Type B pancreatic cell (in vitro differentiated cells): ENCODE results near the gene SIX5. TPM values are rescaled to one million over a fixed set of nuclear protein-coding genes. Genes with fewer than 3 reads are reported as not detected.

Experiments used
- DNase-seq: peaks from one replicate; pipeline ENCODE4 v3.0.0; 2021; ENCODE audit warnings: mixed read lengths; ENCODE audit not compliant: unreplicated experiment; ENCODE audit errors: extremely low spot score
- H3K27ac Mint-ChIP-seq: 2 replicates; pipeline ENCODE4 v1.8.0; 2021; ENCODE audit warnings: mild to moderate bottlenecking, mixed read lengths
- H3K27me3 Mint-ChIP-seq: 2 replicates; pipeline ENCODE4 v1.8.0; 2021; ENCODE audit warnings: mixed read lengths
- H3K36me3 Mint-ChIP-seq: 2 replicates; pipeline ENCODE4 v1.8.0; 2021; ENCODE audit warnings: mixed read lengths
- H3K4me1 Mint-ChIP-seq: one replicate; pipeline ENCODE4 v1.8.0; 2021; ENCODE audit warnings: mixed read lengths; ENCODE audit not compliant: unreplicated experiment
- H3K4me3 Mint-ChIP-seq: 2 replicates; pipeline ENCODE4 v1.8.0; 2021; ENCODE audit warnings: mild to moderate bottlenecking, mixed read lengths
- H3K9me3 Mint-ChIP-seq: 2 replicates; pipeline ENCODE4 v1.8.0; 2021; ENCODE audit warnings: mixed read lengths
- total RNA-seq: library from RNA; stranded (reverse); gene quantifications from 2 replicates; pipeline ENCODE4 v1.2.1, GENCODE V29; 2021; ENCODE audit warnings: low replicate concordance
- TF ChIP-seq, protein P1 (sequence below): fragments of 200-600 bp; sonication (generic); conservative IDR thresholded peaks from 2 replicates; pipeline ENCODE4 v1.5.0; 2021; ENCODE audit warnings: antibody characterized with exemption, mild to moderate bottlenecking

Gene SIX5
- total RNA-seq, 1 donor from 2014 or later = 38.0 TPM

DNA sequence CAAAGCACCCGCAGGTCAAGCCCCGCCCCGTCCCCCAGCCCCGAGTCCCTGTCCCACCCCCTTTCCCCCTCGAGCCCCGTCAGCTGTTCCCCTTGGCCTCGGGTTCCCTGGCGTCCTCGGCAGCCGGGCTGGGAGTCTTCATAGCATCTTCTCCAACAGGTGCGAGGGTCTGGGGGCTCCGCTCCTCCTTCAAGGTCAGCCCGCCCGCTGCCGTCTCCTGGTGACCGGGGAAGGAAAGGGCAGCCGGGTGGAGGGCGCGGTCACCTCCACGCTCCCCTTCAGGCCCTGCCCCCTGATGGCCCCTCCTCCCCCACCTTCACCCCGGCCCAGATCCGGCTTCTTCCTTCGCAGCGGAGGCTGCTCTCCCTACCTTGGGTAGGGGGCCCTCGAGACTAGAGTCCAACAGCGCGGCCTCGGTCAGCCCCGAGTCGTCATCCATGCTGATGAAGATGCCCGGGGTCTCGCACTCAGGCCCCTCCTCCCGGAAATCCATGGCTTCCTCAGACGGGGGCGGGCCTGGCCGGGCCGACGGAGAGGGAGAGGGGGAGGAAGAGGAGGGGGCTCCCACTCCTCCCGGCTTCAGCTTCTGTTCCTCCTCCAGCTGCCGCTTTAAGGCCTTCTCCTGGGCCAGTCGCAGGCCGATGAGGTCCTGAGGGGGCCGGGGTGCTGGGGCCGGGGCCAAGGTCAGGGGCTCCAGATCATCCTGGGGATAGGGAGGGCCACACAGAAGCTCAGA lies 46.6 kb upstream of the SIX5 start:
- Mint-ChIP-seq H3K4me1 (no peaks in the 10 kb centered on the region), H3K27me3 (no peaks in the 10 kb centered on the region), H3K27ac (no peak overlapping the region), H3K9me3 (no peaks in the 10 kb centered on the region), H3K4me3 (peak overlapping the region; percentile 89), H3K36me3 (no peaks in the 10 kb centered on the region)
- TF ChIP-seq, protein P1, sequence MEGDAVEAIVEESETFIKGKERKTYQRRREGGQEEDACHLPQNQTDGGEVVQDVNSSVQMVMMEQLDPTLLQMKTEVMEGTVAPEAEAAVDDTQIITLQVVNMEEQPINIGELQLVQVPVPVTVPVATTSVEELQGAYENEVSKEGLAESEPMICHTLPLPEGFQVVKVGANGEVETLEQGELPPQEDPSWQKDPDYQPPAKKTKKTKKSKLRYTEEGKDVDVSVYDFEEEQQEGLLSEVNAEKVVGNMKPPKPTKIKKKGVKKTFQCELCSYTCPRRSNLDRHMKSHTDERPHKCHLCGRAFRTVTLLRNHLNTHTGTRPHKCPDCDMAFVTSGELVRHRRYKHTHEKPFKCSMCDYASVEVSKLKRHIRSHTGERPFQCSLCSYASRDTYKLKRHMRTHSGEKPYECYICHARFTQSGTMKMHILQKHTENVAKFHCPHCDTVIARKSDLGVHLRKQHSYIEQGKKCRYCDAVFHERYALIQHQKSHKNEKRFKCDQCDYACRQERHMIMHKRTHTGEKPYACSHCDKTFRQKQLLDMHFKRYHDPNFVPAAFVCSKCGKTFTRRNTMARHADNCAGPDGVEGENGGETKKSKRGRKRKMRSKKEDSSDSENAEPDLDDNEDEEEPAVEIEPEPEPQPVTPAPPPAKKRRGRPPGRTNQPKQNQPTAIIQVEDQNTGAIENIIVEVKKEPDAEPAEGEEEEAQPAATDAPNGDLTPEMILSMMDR = no peak
- no peak for DNase-seq

DNA sequence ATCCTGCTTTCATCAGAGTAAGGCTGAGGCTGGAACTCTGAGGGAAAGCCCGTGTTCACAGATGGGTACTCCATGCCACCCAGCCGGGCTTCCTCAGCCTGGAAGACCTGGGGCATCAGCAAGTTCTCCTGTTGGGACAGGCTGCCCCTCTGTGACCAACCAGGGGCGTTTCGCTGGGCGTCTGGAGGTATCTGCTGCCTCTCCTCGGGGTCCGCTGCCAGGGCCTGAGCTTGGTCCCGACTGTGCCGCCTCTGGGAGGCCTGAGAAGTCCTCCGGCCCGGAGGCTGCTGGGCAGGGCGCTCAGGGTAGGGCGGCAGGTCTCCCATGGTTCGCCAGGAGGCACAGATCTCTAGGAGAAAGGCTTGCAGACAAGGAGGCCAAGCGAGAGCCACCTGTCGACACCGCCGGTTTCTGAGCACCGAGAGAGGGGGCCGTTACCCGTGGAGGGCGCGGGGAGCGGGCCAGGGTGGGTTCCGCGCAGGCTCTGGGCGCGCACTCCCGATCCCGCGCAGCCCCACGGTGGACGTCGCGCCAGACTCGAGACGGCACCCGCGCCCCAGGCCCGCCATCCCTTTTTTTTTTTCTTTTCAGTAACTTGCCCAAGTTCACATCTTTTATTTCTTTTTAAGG lies 45.9 kb upstream of the SIX5 start, which contains the start of gene RSPH6A:
TSS of gene RSPH6A (minus strand) at position 458 of the 630 bp plus-strand sequence. CDS start at position 326, 132 bp downstream.
- H3K27me3 Mint-ChIP-seq = no peaks in the 10 kb centered on the region
- no peak for DNase-seq
- no peak within 1 kb of the TSS for H3K27ac Mint-ChIP-seq
- H3K4me3 Mint-ChIP-seq = peak within 1 kb of the TSS; percentile 89
- no peaks in the 10 kb centered on the region for H3K36me3 Mint-ChIP-seq
- H3K4me1 Mint-ChIP-seq = no peaks in the 10 kb centered on the region
- no peaks in the 10 kb centered on the region for H3K9me3 Mint-ChIP-seq
- TF ChIP-seq, protein P1 = no peak

DNA sequence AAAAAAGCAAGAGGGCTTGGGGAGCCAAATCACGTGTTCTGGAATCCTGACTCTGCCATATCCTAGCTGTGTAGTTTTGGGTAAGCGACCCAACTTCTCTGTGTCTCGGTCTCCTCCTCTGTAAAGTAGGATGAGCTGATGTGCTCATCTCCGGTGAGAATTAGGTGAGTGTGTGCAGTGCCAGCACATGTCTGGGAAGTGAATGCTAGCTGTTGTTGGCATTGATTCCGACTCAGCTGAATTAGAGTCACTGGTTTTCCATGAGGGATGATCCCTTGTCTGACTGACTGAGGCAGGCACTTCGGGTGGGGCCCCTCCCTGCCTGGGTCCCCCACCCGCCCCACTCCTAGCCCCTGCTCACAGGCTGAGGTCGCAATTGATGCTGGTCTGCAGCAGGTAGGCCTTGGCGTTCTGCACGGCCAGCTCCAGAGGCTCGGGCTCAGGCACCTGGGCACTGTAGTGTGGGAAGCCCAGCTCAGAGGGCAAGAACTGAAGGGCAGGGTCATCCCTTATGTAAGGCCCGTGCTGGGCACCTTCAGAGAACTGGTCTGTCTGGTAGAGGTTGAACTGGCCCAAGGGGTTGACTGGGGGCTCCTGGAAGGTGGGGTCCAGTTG lies 45.2 kb upstream of the SIX5 start:
- H3K4me3 Mint-ChIP-seq = peak overlapping the region; percentile 21
- peaks cover 5% of the 10 kb centered on the region for H3K4me1 Mint-ChIP-seq
- DNase-seq = no peak
- TF ChIP-seq, protein P1 = no peak
- H3K9me3 Mint-ChIP-seq = no peaks in the 10 kb centered on the region
- no peaks in the 10 kb centered on the region for H3K36me3 Mint-ChIP-seq
- H3K27ac Mint-ChIP-seq = no peak overlapping the region
- H3K27me3 Mint-ChIP-seq = no peaks in the 10 kb centered on the region

DNA sequence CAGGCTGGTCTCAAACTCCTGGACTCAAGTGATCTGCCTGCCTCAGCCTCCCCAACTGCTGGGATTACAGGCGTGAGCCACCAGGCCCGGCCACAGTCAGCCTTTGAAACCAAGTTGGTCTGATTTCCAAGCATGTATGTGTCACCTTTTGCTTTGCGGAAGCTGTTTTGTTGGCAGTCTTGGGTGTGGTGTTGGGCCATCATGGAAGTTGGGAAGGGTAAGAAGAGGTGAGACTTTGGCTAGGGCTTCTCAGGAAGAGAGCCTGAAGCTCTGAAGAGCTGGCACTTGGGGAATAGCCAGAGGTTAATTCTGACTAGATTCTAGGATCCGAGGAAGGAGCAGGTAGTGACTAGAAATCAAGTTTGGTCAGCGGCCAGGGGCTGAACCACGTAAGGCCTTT lies 43.2 kb upstream of the SIX5 start:
- H3K27ac Mint-ChIP-seq = no peak overlapping the region
- H3K9me3 Mint-ChIP-seq = no peaks in the 10 kb centered on the region
- DNase-seq = no peak
- peak overlapping the region; percentile 39 for H3K4me3 Mint-ChIP-seq
- no peaks in the 10 kb centered on the region for H3K36me3 Mint-ChIP-seq
- H3K27me3 Mint-ChIP-seq = no peaks in the 10 kb centered on the region
- TF ChIP-seq, protein P1 = no peak
- peaks cover 5% of the 10 kb centered on the region for H3K4me1 Mint-ChIP-seq

DNA sequence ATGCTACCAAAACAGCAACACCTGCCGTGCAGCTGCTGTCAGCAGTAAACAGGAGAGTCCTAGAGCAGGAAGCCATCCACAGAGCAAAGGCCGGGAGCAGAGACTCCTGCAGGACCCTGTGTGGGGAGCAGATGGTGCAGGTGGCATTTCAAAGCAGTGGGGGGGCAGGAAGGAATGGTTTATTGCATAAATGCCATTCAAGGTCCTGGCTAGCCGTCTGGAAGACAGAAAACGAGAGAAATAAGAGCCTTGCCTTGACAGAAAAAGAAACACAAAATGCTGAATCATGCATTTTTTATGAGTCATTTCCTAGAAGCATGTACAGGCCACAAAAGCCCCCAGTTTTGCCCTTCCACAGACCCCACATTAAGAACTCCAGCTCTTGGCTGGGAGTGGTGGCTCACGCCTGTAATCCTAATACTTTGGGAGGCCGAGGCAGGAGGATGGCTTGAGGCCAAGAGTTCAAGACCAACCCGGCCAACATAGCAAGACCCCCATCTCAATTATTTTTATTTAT lies 40.6 kb upstream of the SIX5 start:
- TF ChIP-seq, protein P1 = no peak
- Mint-ChIP-seq H3K27ac (peak overlapping the region; percentile 50), H3K9me3 (no peaks in the 10 kb centered on the region), H3K36me3 (no peaks in the 10 kb centered on the region), H3K4me3 (no peak overlapping the region), H3K4me1 (peaks cover 5% of the 10 kb centered on the region), H3K27me3 (no peaks in the 10 kb centered on the region)
- no peak for DNase-seq
